ENCODE data around the gene LENG8.

DNA sequence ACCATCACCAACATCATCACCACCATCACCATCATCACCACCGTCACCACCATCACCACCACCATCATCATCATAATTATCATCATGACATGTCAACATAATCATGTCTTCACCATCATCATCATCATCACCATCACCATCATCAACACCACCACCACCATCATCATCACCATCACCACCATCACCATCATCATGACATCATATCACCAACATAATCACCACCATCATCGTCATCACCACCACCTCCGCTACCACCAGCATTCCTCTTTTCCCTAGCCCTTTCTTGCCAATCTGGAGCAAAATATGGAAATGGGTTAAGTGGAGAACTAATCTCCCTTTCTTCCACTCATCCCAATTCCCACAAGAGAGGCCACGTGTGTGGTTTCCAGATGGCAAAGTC lies 34.8 kb upstream of the LENG8 start:
- TF ChIP-seq, protein P1, sequence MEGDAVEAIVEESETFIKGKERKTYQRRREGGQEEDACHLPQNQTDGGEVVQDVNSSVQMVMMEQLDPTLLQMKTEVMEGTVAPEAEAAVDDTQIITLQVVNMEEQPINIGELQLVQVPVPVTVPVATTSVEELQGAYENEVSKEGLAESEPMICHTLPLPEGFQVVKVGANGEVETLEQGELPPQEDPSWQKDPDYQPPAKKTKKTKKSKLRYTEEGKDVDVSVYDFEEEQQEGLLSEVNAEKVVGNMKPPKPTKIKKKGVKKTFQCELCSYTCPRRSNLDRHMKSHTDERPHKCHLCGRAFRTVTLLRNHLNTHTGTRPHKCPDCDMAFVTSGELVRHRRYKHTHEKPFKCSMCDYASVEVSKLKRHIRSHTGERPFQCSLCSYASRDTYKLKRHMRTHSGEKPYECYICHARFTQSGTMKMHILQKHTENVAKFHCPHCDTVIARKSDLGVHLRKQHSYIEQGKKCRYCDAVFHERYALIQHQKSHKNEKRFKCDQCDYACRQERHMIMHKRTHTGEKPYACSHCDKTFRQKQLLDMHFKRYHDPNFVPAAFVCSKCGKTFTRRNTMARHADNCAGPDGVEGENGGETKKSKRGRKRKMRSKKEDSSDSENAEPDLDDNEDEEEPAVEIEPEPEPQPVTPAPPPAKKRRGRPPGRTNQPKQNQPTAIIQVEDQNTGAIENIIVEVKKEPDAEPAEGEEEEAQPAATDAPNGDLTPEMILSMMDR (IDR thresholded peaks at IDR 0.05; ENCODE audit: insufficient read depth, low read length, poor library complexity, severe bottlenecking), result no peak
- TF ChIP-seq EZH2phosphoT487 (conservative IDR thresholded peaks at IDR 0.05; ENCODE audit: low read length), result no peak

All from SU-DHL-6 (cell line).